H4 (cell line): ENCODE measurements around the gene PRM1. TPM values are rescaled to one million over a fixed set of nuclear protein-coding genes. Genes with fewer than 3 reads are reported as not detected.

Experiments used
- DNase-seq: peaks from one replicate; pipeline ENCODE4 v3.0.0-alpha.2; 2015; ENCODE audit warnings: low spot score
- total RNA-seq: library from RNA; depleted of rRNA; stranded (reverse); fragments of >200 nt; shearing (Covaris generic); gene quantifications from 2 replicates; pipeline ENCODE4 v1.2.3, GENCODE V29; 2014; rRNA removed

Gene PRM1
- total RNA-seq, 1 experiment from 2014 or later: not detected

GRCh38 chr16:11236461-11237254, 44.5 kb downstream of the PRM1 start:
- DNase-seq: no peak

GRCh38 chr16:11235703-11235991, 45.5 kb downstream of the PRM1 start:
- DNase-seq: no peak

- no peak for DNase-seq
Measured at GRCh38 chr16:11234884-11235702, 46.0 kb downstream of the PRM1 start.

GRCh38 chr16:11233727-11234376, 47.3 kb downstream of the PRM1 start:
- no peak for DNase-seq

GRCh38 chr16:11232852-11233726, 48.0 kb downstream of the PRM1 start:
- DNase-seq: no peak

GRCh38 chr16:11232302-11232851, 48.8 kb downstream of the PRM1 start:
- DNase-seq: no peak

GRCh38 chr16:11231367-11231970, 49.7 kb downstream of the PRM1 start:
- no peak for DNase-seq

Other genes with a start within 250 kb of the PRM1 start
- gene SOCS1, start 25.1 kb downstream of the PRM1 start, total RNA-seq: 0.39 and 1.3 TPM in 2 replicates
- gene TNP2, start 12.0 kb downstream of the PRM1 start, total RNA-seq: not detected in 2 replicates
- gene PRM3, start 7.7 kb downstream of the PRM1 start, total RNA-seq: not detected in 2 replicates
- gene PRM2, start 4.8 kb downstream of the PRM1 start, total RNA-seq: not detected in 2 replicates
- gene RMI2, start 64.1 kb upstream of the PRM1 start, total RNA-seq: 19.9 and 21.8 TPM in 2 replicates